HTERT RPE-1 (cell line): ENCODE results near the gene PRKAR2B.
"Not testable (repeated sequence)": the region's sequence is repeated elsewhere in the genome, so short reads cannot be mapped to it uniquely, and the experiment has no call there.

ENCODE experiments used
- in situ Hi-C: fragments of 300-500 bp; cut with MboI; formaldehyde crosslinking; loops from 4 replicates; pipeline ENCODE4 v1.14.3; 2020; ENCODE audit warnings: low sequenced_read_pairs

PRKAR2B gene

GRCh38 chr7:107047902-107048782 is 3.6 kb downstream of the PRKAR2B start:
- in situ Hi-C loops = no loop called here

- in situ Hi-C loops = no loop called here
Measured at GRCh38 chr7:107048783-107049418, 4.4 kb downstream of the PRKAR2B start.

- in situ Hi-C loops = no loop called here
Measured at GRCh38 chr7:107049480-107049879, 5.0 kb downstream of the PRKAR2B start.

- in situ Hi-C loops = no loop called here
Measured at GRCh38 chr7:107049971-107050532, 5.5 kb downstream of the PRKAR2B start.

- in situ Hi-C loops = no loop called here
Measured at GRCh38 chr7:107051376-107051775, 6.9 kb downstream of the PRKAR2B start.

- in situ Hi-C loops = not testable (repeated sequence)
Measured at GRCh38 chr7:107054965-107055364, 10.5 kb downstream of the PRKAR2B start.

- in situ Hi-C loops = not testable (repeated sequence)
Measured at GRCh38 chr7:107056058-107056457, 11.6 kb downstream of the PRKAR2B start.

GRCh38 chr7:107056728-107057473 is 12.4 kb downstream of the PRKAR2B start:
- in situ Hi-C loops = no loop called here

GRCh38 chr7:107057474-107057833 is 12.9 kb downstream of the PRKAR2B start:
- in situ Hi-C loops = no loop called here

- in situ Hi-C loops = no loop called here
Measured at GRCh38 chr7:107059468-107059867, 15.0 kb downstream of the PRKAR2B start.

- in situ Hi-C loops = no loop called here
Measured at GRCh38 chr7:107063245-107064120, 19.0 kb downstream of the PRKAR2B start.

GRCh38 chr7:107064255-107064654 is 19.8 kb downstream of the PRKAR2B start:
- in situ Hi-C loops = no loop called here

GRCh38 chr7:107065929-107066247 is 21.4 kb downstream of the PRKAR2B start:
- in situ Hi-C loops = no loop called here

- in situ Hi-C loops = no loop called here
Measured at GRCh38 chr7:107068156-107068555, 23.7 kb downstream of the PRKAR2B start.

GRCh38 chr7:107069457-107069856 is 25.0 kb downstream of the PRKAR2B start:
- in situ Hi-C loops = no loop called here

GRCh38 chr7:107070710-107071109 is 26.2 kb downstream of the PRKAR2B start:
- in situ Hi-C loops = no loop called here

GRCh38 chr7:107071129-107071528 is 26.6 kb downstream of the PRKAR2B start:
- in situ Hi-C loops = no loop called here

- in situ Hi-C loops = no loop called here
Measured at GRCh38 chr7:107072133-107072532, 27.6 kb downstream of the PRKAR2B start.

- in situ Hi-C loops = no loop called here
Measured at GRCh38 chr7:107075863-107076574, 31.5 kb downstream of the PRKAR2B start.
